GM06990 (cell line): ENCODE measurements around the gene CFAP58.

Experiments
- DNase-seq: peaks from one replicate; pipeline ENCODE4 v3.0.0-alpha.2; 2011; ENCODE audit not compliant: insufficient read length; ENCODE audit errors: extremely low read depth
- H3K27me3 ChIP-seq: replicated peaks from 2 replicates; pipeline ENCODE4 v1.6.0; 2011; ENCODE audit warnings: low read length; ENCODE audit not compliant: control insufficient read depth, insufficient read depth
- H3K36me3 ChIP-seq: 2 replicates; pipeline ENCODE4 v1.5.1; 2011; ENCODE audit warnings: low read length; ENCODE audit not compliant: control insufficient read depth, insufficient read depth
- H3K4me3 ChIP-seq: replicated peaks from 2 replicates; pipeline ENCODE4 v1.5.1; 2011; ENCODE audit warnings: low read depth, mild to moderate bottlenecking, control low read depth, low read length
- CTCF ChIP-seq: IDR thresholded peaks from 2 replicates; pipeline ENCODE4 v1.5.1; 2011; ENCODE audit warnings: low read length, control low read depth, mild to moderate bottlenecking, inconsistent platforms; ENCODE audit not compliant: insufficient read depth, poor library complexity, severe bottlenecking

Gene CFAP58

DNA sequence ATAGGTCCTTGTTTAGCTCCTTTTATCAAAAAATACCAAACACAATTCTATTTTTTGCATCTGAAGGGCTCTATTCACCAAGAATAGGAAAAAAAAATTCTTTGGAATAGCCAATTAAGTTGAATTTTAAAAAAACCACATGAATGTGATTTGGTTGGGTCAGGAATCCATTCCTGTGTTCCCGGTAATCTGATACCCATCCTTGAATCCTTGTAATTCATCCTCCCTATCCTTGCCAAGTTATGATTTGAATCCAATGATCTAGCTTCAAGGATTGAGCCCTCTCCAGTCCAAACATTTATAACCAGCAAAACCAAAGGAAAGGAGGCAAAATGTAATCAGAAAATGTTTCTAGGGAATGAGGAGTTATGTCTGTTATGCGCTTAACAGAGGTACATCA lies 86.6 kb downstream of the CFAP58 start:
- no peak for DNase-seq
- H3K4me3 ChIP-seq: no peak overlapping the region
- no peaks in the 10 kb centered on the region; the same call in 1 of the 2 replicates for H3K27me3 ChIP-seq
- no peaks in the 10 kb centered on the region for H3K36me3 ChIP-seq
- no peak for TF ChIP-seq CTCF

DNA sequence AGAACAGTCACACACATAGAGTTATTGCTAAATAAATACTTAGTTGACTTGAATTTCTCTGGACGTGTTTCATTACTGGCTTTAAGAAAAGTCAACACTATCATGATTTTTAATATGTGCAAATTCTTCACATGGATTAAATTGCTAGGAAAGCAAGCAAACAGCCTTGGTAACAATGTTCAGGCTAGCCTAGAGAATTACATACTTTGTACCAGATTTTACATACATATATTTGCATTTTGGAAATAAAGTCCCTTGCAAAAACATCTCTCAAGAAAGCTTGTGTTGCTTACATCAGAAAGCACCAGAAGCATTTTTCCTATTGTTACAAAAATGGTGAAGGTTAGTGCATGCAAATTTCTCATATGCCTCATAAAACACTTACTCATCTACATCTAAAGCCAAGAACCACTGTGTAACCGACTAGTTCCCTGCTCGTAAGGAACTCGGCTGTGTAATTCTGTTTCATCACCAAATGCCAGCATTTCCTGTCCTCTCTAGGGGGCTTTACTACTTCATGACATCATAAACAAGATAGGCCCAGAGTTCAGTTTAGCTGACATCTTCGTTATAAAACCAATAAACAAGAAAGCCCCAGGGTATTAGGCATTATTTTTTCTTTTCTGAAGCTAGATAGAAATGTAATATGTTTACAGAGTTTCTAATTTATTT lies 87.8 kb downstream of the CFAP58 start:
- Histone ChIP-seq H3K27me3 (no peaks in the 10 kb centered on the region; the same call in 1 of the 2 replicates), H3K36me3 (no peaks in the 10 kb centered on the region), H3K4me3 (no peak overlapping the region)
- no peak for TF ChIP-seq CTCF
- DNase-seq: no peak

- Histone ChIP-seq H3K36me3 (no peaks in the 10 kb centered on the region), H3K4me3 (no peak overlapping the region), H3K27me3 (no peaks in the 10 kb centered on the region)
- no peak for TF ChIP-seq CTCF
- no peak for DNase-seq
These were observed 91.7 kb downstream of the CFAP58 start for GRCh38 chr10:104445359-104445758.

DNA sequence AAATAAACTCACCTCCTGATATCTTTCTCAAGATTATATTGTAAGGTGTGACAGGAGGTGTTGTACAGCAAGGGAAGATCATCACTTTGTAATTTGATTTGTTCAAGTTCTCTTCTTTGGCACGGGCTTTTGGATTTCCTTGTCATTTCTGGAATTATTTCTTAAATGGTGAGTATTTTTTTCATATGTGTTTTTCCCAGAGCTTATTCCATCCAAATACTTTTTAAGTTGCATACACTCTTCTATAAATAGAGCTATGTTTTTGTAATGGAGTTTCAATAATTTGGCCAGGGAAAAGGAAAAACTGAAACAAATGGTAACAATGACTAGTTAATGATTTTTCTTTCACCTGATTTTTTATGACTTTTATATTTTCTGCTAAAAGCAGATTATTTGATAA lies 92.5 kb downstream of the CFAP58 start:
- Histone ChIP-seq H3K36me3 (no peaks in the 10 kb centered on the region), H3K4me3 (no peak overlapping the region), H3K27me3 (no peaks in the 10 kb centered on the region)
- TF ChIP-seq CTCF: no peak
- DNase-seq: no peak

GRCh38 chr10:104447331-104447730 lies 93.7 kb downstream of the CFAP58 start:
- no peak for TF ChIP-seq CTCF
- no peak overlapping the region for H3K4me3 ChIP-seq
- no peaks in the 10 kb centered on the region for H3K36me3 ChIP-seq
- DNase-seq: no peak
- H3K27me3 ChIP-seq: no peaks in the 10 kb centered on the region

DNA sequence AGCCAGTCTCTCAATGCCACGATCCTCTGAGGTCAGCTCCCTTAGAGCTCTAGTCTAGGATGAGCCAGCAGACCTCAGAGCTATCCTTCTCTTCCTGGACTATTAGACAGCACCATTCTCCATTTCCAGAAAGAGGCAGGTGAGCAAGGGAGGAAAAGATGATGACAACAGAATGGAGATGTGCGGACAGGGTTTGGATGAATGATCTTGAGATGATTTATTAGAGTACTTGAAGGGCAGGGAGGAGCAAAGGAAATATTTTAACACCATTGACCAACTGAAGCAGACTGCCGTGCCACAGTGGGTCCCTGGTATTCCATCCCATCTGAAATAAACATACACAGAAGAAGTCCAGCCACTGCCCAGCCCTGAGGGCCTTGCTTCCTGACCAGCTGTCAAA lies 94.3 kb downstream of the CFAP58 start:
- no peaks in the 10 kb centered on the region for H3K27me3 ChIP-seq
- no peaks in the 10 kb centered on the region for H3K36me3 ChIP-seq
- H3K4me3 ChIP-seq: no peak overlapping the region
- DNase-seq: no peak
- no peak for TF ChIP-seq CTCF
